GM19099 (cell line): ENCODE measurements around the gene ATOX1.

Experiments used
- POLR2A ChIP-seq: IDR thresholded peaks from 3 replicates; pipeline ENCODE4 v1.6.1; 2011; ENCODE audit warnings: low read depth; ENCODE audit not compliant: insufficient read length; ENCODE audit errors: extremely low read depth

The ATOX1 gene

DNA sequence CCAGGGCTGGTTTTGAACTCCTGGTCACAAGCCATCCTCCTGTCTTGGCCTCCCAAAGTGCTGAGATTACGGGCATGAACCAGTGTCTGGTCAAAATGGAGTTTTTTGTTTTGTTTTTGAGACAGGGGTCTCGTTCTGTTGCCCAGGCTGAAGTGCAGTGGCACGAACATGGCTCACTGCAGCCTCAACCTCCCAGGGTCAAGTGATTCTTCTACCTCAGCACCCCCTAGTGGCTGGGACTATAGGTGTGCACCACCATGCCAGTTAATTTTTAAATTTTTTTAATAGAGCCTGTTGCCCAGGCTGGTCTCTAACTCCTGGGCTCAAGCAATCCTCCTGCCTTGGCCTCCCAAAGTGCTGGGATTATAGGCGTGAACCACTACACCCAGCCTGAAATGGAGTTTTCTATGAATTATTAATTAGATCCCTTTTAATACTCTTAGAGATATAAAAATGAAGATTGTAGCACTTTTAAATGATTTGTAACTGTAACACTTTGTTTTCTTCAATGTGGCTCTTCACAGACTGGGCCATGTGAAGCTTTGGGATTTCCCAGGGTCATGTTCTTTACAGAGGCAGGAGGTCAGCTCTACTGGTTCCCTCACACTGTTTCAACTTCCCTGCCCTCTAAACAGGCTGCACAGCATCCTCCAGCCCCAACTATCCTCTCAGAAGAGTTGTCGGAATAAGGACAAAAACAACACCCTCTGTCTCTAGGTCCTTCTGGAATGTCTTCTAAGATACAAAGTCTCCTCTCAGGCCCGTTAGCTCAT is 39.0 kb downstream of the ATOX1 start:
- TF ChIP-seq POLR2A, result no peak

GRCh38 chr5:151718646-151719045 is 39.8 kb downstream of the ATOX1 start:
- TF ChIP-seq POLR2A, result no peak

DNA sequence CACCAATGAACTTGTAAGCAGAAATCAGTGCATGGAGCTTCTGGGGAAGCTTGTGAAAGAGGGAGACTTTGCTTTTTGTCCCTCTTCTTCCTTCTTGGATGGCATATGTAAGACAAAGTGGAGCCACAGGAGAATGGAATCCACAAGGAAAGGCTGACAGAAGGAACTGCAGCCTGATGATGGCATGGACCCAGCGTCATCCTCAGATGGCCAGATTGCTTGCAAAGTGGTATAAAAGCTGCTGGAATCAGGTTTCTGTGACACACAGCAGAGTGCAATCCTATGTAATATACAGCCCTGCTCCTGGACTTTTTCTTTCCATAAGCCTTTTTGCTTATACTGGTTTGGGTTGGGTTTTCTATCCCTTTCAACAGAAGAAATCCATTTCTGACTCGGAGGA is 40.3 kb downstream of the ATOX1 start:
- no peak for TF ChIP-seq POLR2A

GRCh38 chr5:151717416-151717815 is 41.0 kb downstream of the ATOX1 start:
- TF ChIP-seq POLR2A, result no peak

- no peak for TF ChIP-seq POLR2A
These were observed 49.2 kb downstream of the ATOX1 start for GRCh38 chr5:151709109-151709735.

DNA sequence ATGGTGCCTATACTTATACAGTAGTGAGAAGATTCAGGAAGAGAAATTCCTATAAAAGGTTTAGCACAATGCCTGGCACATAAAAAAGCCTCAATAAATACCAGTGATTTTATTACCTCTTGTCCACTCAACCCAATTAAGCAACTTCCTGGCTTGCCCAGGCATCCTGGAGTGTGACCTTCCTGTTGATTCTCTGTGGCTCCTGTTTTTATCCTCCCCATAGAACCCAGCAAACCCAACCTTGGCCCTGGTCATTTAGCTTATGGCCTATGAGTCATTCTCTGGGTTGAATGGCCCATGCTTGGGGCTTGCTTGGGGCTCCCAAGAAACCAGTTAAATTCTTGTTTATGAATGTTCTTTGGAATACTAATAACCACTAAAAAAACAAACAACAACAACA is 50.3 kb downstream of the ATOX1 start:
- TF ChIP-seq POLR2A, result no peak

- no peak for TF ChIP-seq POLR2A
These were observed 50.9 kb downstream of the ATOX1 start for GRCh38 chr5:151707567-151707966.

DNA sequence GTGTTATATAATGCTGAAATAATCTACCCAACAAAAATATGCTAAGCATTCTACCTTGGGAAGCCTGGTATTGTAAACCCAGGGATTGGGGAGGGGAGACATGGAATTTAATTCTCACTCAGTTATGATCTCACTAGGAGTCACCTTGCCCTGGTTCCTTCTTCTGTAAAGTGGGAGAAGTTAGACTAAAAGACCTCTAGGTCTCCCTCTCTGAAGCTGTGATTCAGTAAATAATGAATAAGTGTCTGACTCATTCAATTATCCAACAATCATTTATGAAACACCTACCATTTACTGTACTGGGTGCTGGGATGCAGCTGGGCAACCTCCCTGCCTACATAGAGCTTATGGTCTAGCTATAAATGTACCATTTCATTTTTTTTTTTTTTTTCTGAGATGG is 51.5 kb downstream of the ATOX1 start:
- no peak for TF ChIP-seq POLR2A

- TF ChIP-seq POLR2A, result no peak
These were observed 54.7 kb downstream of the ATOX1 start for GRCh38 chr5:151703780-151704179.

DNA sequence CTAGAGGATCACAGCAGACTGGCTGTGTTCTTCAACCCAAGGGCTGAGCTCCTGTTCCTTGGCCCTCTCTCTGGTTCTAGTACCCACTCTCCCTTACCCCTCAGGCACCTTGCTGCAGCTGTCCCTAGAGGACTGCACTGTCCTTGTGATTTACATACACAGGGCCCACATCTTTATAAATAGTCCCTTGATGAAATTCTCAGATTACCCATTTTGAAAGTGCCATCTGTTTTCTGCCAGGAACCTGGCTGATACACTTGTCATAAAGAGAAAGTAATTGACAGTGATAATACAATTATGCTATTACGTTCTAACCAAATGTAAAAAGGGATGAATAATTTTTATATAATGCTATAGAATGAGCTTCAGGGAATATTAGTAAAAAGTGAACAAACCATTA is 55.2 kb downstream of the ATOX1 start:
- no peak for TF ChIP-seq POLR2A

DNA sequence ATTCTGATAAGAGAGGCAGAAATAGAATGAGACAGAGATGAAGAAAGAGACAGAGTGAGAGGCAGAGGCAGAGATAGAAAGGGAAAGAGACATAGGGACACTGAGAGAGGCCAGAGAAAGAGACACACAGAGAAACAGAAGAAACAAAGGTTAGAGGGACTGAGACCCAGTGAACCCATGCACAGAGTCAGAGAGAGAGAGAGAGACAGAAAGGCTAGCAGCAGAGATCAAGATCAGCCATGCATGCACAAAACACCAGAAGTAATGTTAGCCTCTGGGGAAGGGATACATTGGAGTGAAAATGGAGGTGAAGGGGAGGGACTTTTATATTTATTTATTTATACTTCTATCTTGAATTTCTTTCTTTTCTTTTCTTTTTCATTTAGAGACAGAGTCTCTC is 57.6 kb downstream of the ATOX1 start:
- no peak for TF ChIP-seq POLR2A

DNA sequence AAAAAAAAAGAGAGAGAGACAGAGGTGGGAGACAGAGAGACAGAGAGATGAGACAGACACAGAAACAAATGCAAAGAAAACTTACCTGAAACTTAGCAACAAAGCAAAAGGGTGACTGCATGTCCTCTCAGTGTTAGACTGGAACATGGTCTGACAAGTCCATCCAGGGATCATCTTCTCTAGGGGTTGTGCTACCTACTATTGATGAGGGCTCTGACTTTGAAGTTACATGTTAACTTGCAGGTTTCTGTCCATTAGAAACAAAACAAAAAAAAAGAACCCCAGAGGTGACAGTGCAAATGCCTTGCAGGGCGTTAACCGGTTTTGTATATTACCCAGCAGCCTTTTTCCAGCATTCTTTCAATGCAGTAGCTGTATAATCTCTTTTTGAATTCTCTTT is 58.1 kb downstream of the ATOX1 start:
- no peak for TF ChIP-seq POLR2A

DNA sequence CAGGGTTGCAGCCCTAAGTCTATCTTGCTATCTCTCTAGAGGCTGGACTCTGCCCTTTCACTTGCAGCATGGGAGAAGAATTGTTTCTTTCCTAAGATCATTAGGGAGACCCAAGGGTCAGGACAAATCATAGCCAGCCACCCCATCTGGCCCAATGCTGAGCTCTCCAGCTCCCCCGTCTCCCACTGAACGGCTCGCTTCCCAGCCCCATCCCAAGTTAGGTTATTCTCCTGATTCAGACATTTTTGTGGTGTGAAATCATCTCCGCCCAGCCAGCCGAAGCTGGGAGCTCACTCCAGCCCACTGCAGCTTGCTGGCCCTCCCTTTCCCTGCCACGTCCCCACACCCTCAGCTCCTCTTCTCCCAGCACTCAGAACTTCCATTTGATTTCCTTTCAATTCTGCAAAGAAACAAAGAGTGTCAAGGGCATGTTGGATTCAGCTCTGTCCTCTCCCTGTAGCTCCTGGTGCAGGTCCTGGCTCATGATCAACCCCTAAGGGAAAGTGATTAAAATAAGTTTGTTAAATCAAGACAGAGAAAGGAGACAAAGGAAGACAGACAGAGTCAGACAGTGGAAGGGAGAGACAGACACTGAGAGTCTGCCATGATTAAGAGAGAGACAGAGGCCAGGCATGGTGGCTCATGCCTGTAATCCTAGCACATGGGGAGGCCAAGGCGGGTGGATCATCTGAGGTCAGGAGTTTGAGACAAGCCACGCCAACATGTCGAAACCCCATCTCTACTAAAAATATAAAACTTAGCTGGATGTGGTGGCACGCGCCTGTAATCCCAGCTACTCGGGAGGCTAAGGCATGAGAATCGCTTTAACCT is 59.1 kb downstream of the ATOX1 start:
- no peak for TF ChIP-seq POLR2A

DNA sequence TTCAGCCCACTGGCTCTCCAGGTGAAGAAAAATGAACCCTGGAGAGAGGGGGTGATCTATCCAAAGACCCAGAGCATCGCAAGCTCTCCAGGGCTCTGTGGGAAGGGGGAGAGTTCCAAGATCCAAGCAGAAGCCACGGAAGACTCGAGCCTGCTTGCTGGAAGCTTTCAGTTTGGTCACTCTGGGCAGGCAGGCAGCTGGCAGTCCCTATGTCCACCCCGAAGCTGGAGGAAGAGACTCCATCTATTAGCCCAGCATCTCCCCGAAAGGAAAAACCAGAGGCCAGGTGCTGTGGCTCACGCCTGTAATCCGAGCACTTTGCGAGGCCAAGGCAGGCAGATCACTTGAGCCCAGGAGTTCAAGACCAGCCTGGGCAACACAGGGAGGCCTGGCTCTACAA is 61.0 kb downstream of the ATOX1 start:
- TF ChIP-seq POLR2A, result no peak

DNA sequence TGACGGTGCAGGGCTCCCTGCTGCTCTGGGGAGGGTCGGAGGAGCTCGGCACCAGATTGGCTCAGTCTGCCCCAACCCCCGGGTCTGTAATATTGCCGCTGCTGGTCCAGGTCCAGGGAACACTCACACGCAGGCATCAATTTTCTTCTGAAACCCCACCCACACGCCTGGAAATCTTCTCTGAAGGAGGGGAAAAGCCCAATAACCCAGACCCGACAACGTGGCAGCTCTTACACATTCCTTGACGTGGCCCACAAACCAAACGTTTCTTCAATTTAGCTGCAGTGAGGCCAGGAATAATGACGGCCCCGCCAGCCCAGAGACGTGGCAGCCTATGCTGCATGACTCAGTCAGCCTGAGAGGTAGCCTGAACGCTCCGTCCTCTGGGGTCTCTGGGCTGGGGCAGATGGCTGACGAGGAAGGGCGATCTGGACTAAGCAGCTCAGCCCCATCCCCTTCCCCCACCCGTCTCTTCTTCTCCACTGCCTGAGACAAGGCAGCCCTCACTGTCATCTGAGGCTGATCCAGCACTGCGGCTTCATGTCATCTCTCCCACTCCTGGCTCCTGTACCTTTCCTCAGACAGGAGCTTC is 61.9 kb downstream of the ATOX1 start:
- TF ChIP-seq POLR2A, result no peak
